WTC11 (cell line): ENCODE measurements around the gene B2M.

Experiments used
- CBFB ChIP-seq: sonication (generic); formaldehyde crosslinking; IDR thresholded peaks from 2 replicates; pipeline ENCODE4 v1.8.1; 2022; ENCODE audit warnings: mild to moderate bottlenecking, low read depth, missing genetic modification reagents
- CTCF ChIP-seq: fragments of 200-600 bp; IDR thresholded peaks from 2 replicates; pipeline ENCODE4 v1.8.0; 2022; ENCODE audit warnings: antibody characterized with exemption
- JUN ChIP-seq: sonication (generic); formaldehyde crosslinking; IDR thresholded peaks from 2 replicates; pipeline ENCODE4 v1.8.0; 2023; ENCODE audit warnings: mild to moderate bottlenecking, missing genetic modification reagents
- USF2 ChIP-seq: sonication (generic); formaldehyde crosslinking; IDR thresholded peaks from 2 replicates; pipeline ENCODE4 v1.8.1; 2023; ENCODE audit warnings: mild to moderate bottlenecking, missing genetic modification reagents, moderate library complexity
- ZNF263 ChIP-seq: sonication (generic); formaldehyde crosslinking; IDR thresholded peaks from 2 replicates; pipeline ENCODE4 v1.8.1; 2022; ENCODE audit warnings: low read depth, mild to moderate bottlenecking, moderate library complexity, missing genetic modification reagents

GRCh38 chr15:44697014-44697413 is 14.3 kb upstream of the B2M start:
- TF ChIP-seq USF2 (CRISPR knock-in tag) = no peak
- no peak for TF ChIP-seq CTCF
- TF ChIP-seq JUN (CRISPR knock-in tag) = no peak
- TF ChIP-seq ZNF263 (CRISPR knock-in tag) = no peak
- no peak for TF ChIP-seq CBFB
